Measurements from ENCODE around the gene SYCP2L.
"Not testable (repeated sequence)": the region's sequence is repeated elsewhere in the genome, so short reads cannot be mapped to it uniquely, and the experiment has no call there.

Gene SYCP2L

DNA sequence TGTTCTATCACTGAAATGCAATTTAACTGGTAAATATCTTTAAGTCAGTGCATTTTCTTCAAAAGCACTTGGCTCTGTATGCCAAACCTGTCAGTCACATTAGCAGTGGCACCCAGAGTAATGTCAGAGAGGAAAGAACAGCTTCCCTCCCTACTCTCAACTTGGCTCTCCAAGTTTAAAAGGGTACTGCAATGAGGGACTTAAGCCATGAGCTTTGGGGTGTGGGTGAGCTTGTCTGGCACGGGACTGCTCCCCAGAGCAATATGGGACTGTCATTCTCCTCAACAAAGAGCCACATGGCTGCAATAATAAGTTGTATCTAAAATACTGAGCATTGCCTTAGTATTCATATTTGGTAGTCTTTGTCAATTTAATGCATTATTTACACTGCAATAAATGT, 9.0 kb upstream of the SYCP2L start:
- DNase-seq (ENCODE audit: low read depth in 2 of 2) = no peak

DNA sequence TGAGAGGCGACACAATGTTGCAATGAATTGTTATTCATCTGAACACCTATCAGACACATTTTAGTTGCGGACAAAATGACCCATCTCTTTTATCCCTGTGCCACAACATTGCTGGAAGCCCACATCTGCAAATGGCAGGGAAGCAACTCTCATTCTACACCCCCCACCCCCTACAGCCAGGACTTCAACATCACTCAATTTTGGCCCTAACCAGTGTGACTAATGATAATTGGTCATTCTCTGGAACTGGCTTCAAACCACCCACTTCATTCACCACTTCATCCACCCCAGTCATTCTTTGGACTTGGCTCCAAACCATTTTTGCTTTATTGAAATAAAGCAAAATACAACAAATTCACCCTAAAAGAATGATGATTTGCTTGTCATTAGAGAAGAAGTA, 6.5 kb upstream of the SYCP2L start:
- no peak for DNase-seq (ENCODE audit: low read depth in 2 of 2)

DNA sequence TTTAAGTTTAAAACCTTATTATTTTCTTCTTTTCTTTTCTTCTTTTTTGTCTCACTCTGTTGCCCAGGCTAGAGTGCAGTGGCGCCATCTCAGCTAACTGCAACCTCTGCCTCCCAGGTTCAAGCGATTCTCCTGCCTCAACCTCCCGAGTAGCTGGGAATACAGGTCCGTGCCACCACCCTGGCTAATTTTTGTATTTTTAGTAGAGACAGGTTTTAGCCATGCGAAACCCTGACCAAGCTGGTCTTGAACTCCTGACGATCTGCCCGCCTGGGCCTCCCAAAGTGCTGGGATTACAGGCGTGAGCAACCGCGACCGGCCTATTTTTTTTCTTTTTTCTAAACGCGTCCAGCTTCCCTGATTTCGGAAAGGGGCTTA, 4.6 kb upstream of the SYCP2L start:
- not testable (repeated sequence) for DNase-seq (ENCODE audit: low read depth in 2 of 2)

DNA sequence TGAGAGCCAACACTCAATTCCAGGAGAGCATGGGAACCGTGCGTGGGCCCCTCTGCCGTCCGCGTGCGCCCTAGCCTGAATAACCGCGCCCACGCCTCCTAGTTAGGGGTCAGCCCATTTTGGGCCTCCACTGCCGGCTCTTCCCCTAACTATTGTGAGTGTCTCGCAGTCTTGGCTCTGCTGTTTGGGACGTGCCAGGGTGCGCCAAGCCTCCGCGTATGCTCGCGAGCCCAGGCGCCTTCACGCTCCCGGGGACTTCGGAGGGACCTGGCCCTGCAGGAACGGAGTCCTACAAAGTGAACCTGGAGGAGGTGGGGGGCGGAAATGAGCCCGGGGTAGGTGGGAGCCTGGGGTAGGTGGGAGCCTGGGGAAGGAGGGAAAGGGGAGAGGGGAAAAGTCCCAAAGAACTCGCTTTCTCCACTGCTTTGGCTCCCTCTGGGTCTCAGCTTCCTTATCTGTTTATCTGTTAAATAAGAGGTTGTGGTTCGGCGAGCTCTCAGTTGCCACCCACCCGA, 4.1 kb upstream of the SYCP2L start:
- DNase-seq (ENCODE audit: low read depth in 2 of 2) = no peak

DNA sequence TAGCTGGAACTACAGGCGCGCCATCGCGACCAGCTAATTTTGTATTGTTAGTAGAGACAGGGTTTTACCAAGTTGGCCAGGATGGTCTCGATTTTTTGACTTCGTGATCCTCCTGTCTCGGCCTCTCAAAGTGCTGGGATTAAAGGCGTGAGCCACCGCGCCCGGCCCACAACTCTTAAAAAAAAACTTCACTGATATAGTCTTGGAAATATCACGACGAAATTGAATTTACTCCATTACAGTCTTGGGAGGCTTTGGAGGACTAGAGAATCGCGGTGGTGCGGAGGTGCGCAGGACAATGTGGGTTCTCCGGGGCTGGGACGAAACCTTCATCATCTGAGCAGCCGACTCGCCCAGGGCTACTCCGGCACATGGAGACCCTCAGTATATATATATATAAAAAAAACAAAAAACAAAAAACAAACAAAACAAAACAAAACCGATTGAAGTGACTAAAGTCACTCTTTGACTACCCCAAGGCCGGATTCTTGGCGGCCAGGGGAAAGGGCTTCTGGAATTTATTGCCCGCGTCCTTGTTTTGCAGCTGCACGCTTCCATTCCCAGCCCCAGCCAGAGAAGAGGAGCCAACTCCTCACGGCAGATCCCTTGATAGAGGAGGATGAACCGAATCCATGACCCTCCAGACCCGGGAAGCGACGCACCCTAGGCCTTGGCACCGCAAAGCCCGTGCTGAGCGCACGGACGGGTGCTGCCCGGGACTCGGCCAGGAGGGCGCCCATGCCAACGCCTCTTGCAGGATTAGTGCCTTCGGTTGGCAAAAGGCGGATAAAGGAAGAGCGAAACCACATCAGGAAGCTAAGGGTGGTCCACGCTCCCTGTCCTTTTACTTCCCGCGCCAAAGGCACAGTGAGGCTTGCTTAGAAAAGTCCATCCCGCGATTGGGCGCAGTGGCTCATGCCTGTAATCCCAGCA, 3.3 kb upstream of the SYCP2L start:
- no peak for DNase-seq (ENCODE audit: low read depth in 2 of 2)

DNA sequence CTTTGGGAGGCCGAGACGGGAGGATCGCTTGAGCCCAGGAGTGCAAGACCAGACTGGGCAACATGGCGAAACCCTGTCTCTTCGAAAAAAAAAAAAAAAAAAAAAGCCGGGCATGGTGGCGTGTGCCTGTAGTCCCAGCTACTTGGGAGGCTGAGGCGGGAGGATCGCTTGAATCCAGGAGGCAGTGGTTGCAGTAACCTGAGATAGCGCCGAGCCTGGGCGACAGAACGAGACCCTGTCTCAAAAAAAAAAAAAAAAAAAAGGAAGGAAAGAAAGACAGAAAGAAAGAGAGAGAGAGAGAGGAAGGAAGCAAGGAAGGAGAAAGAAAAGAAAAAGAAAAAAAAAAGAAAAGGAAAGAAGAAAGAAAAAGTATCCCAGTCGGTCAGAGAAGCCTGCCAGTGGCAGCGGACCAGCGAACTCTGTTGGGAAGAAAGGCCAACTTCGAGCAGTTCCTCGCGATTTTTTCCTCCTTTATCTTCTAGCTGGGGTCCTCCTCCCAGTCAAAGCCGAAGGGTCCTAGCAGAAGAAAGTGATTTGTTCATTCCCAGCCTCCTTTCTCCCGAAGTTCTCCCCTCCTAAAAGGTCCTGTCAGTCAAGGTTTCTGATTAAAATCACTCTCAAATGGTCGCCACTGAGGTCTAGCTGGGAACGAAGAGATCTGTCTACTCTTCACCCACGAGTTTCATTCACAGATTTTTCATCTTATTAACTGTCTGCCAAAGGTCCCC, 2.4 kb upstream of the SYCP2L start:
- no peak for DNase-seq (ENCODE audit: low read depth in 2 of 2)

DNA sequence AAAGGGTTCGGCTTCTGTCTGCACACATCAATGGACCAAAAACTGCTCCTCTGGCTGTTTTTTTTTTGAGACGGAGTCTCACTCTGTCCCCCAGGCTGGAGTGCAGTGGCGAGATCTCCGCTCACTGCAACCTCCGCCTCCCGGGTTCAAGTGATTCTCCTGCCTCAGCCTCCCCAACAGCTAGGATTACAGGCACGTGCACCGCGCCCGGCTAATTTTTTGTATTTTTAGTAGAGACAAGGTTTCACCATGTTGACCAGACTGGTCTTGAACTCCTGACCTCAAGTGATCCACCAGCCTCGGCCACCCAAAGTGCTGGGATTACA, 524 bp upstream of the SYCP2L start:
- DNase-seq (ENCODE audit: low read depth in 2 of 2) = not testable (repeated sequence)

DNA sequence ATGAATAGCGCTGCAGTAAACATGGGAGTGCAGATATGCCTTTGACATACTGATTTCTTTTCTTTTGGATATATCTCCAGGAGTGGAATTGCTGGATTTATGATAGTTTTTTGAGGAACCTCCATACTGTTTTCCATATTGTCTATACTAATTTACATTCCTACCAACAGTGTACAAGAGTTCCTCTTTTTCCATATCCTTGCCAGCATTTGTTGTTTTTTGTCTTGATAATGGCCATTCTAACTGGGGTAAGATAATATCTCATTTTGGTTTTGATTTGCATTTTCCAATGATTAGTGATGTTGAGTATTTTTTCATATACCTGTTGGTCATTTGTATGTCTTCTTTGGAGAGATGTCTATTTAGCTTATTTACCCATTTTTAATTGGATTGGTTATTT, 3.3 kb downstream of the SYCP2L start:
- DNase-seq (ENCODE audit: low read depth in 2 of 2) = no peak

DNA sequence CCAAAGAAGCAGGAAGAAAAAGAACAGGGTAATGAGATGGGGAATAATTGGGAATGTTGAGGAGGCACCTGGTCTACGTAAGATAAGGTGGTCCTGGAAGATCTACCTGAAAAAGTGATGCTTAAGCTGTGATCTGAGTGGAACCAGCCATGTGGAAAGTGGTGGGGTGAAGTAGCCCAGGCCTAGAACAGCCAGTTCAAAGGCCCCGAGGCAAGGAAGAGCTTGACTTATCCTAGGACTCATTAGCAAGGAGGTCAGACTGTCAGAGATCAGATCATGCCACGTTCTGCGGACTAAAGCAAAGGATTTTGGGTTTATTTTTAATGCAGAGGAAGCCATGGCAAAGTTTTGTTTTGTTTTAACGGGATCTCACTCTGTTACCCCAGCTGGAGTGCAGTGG, 5.1 kb downstream of the SYCP2L start:
- no peak for DNase-seq (ENCODE audit: low read depth in 2 of 2)

DNA sequence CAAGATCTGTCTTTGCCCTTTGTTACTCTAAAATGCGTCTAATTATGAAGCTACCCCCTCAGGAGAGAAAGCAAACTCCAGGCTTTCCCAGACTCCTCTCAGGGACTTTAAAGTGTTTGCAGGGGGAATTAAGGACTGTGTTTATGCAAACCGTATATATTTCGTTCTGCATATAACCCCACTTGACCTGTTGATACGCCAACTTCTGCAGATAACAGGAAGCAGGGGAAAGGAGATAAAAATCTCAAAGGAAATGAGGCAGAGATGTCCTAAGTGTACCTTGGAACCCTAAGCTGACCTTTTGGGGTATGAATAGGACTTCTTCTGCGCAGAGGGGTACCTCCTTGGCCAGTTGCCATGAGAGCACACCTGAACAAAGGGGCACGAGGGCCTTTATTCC, 8.1 kb downstream of the SYCP2L start:
- no peak for DNase-seq (ENCODE audit: low read depth in 2 of 2)

DNA sequence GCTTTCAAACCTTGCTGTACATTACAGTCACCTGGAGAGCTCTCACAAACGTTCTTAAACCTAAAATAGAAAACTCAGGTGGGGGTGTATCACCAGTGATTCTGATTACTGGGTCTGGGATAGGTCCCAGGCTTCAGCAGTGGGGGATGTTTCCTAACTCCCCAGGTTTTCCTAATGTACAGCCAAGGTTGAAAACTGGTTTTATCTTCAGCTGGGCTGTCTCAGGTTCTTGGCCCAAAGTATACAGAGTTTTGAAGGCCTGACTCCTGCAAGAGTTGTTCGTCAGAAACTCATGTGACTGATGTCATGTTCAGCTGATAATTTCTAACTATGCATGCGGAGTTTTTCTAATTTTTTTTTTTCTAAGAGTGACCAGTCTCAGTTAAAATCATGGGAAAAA, 9.8 kb downstream of the SYCP2L start:
- DNase-seq (ENCODE audit: low read depth in 2 of 2) = no peak

DNA sequence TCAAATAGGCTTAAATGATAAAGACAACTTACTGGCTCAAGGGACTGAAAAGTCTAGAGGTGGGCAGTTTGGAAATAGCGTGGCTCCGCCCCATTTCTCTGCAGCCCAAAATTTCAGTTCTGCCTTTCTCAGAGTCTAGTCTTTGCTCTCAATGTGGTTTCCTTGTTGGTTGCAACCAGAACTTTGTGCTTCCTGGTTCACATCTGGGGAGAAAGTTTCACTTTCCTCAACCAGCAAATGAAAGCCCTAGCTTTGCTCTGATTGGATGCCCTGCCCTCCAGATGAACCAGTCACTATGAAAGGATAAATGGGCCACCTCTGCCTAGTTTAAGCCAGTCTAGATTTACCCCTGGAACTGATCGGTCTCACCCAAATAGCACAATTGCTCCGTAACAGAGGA, 14.9 kb downstream of the SYCP2L start:
- DNase-seq (ENCODE audit: low read depth in 2 of 2) = no peak

DNA sequence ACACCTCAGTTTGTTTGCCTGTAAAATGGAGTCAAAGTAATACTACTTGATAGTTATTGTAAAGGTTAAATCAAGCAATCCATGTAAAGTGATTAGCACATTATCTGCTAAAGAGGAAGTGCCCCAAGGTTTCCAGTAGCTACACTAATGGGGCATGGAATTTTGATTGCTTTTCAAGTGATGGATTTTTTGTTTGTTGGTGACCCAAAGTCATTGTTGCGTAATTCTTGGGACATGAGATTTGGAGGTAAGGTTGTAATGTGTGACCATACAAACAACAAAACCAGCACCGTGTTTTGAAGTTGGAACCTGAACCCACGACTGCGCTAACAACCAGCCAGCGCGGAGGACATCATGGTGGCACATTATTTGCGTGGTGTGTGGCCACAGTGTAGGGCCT, 17.2 kb downstream of the SYCP2L start:
- no peak for DNase-seq (ENCODE audit: low read depth in 2 of 2)

DNA sequence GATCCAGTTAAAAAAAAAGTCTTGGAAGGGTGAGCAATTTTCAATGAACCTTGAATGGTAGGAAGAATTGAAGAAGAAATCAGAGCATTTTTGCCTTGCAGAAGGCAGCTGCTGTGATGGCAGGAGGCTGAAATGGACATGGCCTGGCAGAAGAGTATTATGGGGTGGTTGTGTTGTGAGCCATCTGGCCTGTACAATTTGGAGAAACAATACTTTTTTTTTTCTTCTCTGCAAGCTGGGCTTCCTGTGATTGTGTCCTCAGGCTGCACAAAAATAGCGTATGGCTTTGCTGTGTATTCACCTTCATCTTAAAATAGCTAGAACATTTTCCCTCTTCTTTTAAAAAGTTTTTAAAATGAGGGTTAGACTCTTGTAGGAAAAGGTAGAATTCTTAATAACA, 21.4 kb downstream of the SYCP2L start:
- DNase-seq (ENCODE audit: low read depth in 2 of 2) = no peak

DNA sequence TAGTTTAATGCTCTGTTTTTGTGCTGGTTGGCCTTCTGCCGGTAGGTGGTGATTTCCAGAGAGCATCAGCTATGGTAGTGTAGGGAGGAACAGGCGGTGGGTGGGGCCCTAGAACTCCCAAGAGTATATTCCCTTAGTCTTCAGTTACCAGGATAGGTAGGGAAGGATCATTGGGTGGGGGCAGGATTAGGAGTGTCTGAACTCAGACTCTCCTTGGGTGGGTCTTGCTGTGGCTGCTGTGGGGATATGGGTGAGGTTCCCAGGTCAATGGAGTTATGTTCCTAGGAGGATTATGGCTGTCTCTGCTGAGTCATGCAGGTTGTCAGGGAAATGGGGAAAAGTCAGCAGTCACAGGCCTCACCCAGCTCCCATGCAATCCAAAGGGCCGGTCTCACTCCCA, 32.7 kb downstream of the SYCP2L start:
- DNase-seq (ENCODE audit: low read depth in 2 of 2) = not testable (repeated sequence)

DNA sequence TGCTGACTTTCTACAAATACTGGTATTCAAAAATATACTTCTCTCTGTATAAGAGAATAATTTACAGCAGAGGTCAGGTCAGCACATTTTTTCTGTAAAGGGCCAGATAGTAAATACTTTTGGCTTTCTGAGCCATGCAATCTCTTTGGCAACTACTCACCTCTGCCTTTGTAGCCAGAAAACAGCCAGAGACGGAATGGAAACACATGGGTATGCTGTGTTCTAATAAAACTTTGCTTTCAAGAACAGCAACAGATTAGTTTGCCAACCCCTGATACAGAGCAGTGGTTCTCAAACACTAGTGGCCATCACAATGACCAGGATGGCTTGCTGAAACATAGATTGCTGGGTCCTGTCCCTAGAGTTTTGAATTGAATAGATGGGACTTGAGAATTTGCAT, 46.3 kb downstream of the SYCP2L start:
- DNase-seq (ENCODE audit: low read depth in 2 of 2) = no peak

DNA sequence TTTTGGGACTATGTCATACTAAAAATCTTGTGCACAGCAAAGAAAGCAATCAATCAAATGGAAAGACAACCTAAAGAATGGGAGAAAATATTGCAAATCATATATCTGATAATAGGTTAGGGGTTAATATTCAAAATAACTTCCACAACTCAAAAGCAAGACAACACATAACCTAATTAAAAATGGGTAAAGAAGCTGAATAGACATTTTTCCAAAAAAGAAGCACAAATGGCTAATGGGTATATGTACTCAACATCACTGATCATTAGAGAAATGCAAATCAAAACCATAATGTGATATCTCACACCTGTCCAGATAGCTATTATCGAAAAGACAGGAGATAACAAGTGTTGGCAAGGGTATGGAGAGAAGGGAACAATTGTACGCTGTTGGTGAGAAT, 53.0 kb downstream of the SYCP2L start:
- no peak for DNase-seq (ENCODE audit: low read depth in 2 of 2)

DNA sequence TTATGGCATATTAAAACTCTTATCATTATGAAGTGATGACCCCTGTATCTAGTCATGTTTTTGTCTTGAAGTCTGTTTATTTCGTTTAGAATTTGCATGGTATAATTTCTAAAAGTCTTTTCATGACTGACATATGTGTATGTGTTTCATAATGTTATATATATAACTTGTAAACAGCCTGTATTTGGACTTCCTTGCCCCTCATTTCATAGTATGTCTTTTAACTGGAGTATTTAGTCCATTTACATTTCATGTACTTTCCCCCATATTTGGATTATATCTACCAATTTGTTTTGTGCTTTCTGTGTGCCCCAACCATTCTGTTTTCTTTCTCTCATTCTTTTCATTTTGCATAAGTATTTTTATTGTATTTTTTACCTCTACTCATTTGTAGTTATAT, 59.0 kb downstream of the SYCP2L start:
- DNase-seq (ENCODE audit: low read depth in 2 of 2) = no peak

DNA sequence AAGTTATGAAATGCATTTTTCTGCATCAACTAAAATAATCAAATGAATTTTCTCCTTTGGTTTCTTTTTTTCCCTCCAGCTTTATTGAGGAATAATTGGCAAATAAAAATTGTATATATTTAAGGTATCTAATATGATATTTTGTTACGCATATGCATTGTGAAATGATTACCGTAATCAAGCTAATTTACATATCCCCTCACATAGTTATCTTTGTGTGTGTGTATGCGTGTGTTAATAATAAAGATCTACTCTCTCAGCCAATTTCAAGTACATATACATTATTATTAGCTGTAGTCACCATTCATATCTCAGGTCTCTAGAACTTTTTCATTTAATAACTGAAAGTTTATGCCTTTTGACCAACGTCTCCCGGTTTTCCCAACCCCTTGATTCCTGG, 61.1 kb downstream of the SYCP2L start:
- no peak for DNase-seq (ENCODE audit: low read depth in 2 of 2)

DNA sequence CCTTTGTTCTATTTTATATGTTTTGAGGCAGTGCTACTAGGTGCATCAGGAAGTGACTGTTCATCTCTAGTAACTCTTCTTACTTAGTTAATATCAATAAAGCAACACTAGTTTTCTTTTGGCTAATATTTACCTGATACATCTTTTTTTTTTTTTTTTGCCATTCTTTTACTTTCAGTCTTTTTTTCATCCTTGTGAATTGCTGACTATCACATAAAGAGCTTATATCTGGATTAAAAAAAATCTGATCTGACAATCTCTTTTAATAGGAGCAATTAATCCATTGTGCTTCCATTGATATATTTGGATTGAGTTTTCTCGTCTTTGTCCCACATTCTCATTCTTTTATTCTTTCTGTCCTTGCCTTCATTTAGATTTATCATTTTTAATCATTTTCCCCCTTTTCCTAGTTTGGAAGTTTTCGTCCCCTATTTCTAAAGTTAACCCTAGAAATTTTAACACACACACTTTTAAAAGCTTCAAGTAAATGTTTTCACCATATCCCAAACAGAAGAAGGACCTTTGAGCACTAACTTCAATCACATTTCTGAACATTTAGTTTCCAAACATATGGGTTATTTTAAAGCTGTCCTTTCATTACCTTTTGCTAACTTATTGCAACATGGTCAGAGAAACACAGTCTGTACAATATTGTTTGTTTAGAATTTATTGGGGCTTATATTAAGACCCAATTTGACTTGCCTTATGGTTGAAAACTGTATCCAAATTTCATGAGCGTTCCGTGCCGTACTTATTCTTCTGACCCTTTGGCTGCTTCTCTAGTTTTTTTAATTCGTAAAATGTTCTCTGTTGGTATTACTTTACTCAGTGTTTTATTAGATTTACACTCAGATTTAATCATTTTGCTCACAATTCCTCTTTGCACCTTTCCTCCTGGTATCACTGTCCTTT, 63.0 kb downstream of the SYCP2L start:
- DNase-seq (ENCODE audit: low read depth in 2 of 2) = no peak

DNA sequence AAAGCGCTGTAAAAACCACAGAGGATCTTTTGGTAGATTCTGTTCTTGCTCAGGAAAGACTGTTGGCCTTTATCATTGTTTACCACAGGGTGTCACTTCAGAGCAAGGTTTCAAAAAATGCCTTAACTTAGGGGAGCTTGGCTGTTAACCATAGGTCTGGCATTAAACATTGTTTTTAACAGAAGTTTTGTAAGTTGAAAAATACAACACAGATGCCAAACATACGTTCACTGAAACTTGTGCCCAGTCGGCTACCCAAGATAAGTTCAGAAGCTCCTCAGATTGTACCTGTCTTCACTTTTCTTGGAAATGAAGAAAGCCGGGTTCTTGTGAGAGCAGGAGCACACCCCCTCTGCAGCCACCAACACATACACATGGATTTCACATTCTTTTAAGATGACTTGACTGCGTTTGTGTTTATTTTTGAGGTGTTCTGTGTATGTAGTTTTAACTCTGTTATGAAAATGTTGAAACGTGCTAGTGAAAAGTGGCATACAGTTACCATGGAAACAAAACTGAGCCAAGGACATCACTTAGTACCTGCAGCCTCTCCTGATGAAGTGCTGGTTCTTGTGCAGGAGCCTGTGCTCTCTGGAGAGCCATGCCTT, 64.9 kb downstream of the SYCP2L start:
- no peak for DNase-seq (ENCODE audit: low read depth in 2 of 2)

DNA sequence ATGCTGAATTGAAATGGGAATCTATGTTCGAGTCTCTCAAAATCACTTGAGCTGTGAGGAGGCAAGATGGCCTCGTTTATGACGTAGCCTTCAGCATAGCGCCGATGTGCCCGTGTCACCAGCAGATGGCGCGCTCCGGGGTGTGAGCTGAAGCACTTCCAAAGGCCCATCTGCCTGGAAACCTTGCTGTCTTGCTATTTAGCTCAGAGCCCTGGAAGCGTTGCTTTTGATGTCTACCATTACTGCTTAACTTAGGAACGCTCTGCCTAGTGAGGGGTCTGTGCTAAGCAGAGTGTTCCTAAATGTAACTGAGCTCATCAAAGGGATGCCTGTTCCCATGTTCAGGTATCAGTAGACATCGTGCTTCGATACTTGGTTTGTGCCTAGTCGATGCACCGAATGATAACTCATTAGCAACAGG, 67.7 kb downstream of the SYCP2L start:
- DNase-seq (ENCODE audit: low read depth in 2 of 2) = peak; percentile 39 to 71
